ENCODE measurements around the gene EXT2.

Gene EXT2

GRCh38 chr11:44243086-44243485, 147.6 kb downstream of the EXT2 start:
- no peak for DNase-seq (ENCODE audit: low read depth in 3 of 3)

GRCh38 chr11:44243595-44244343, 148.3 kb downstream of the EXT2 start:
- DNase-seq (ENCODE audit: low read depth in 3 of 3): no peak

- DNase-seq (ENCODE audit: low read depth in 3 of 3): no peak
Measured at GRCh38 chr11:44244639-44245310, 149.3 kb downstream of the EXT2 start.

GRCh38 chr11:44246726-44247125, 151.2 kb downstream of the EXT2 start:
- no peak for DNase-seq (ENCODE audit: low read depth in 3 of 3)

GRCh38 chr11:44247508-44247907, 152.0 kb downstream of the EXT2 start:
- DNase-seq (ENCODE audit: low read depth in 3 of 3): no peak

GRCh38 chr11:44248109-44248508, 152.6 kb downstream of the EXT2 start:
- no peak for DNase-seq (ENCODE audit: low read depth in 3 of 3)

GRCh38 chr11:44250421-44250820, 154.9 kb downstream of the EXT2 start:
- DNase-seq (ENCODE audit: low read depth in 3 of 3): no peak

- DNase-seq (ENCODE audit: low read depth in 3 of 3): no peak
Measured at GRCh38 chr11:44252999-44253602, 157.6 kb downstream of the EXT2 start.

- DNase-seq (ENCODE audit: low read depth in 3 of 3): no peak
Measured at GRCh38 chr11:44255406-44256071, 160.1 kb downstream of the EXT2 start.

- DNase-seq (ENCODE audit: low read depth in 3 of 3): no peak
Measured at GRCh38 chr11:44256673-44257291, 161.3 kb downstream of the EXT2 start.

- no peak for DNase-seq (ENCODE audit: low read depth in 3 of 3)
Measured at GRCh38 chr11:44257338-44258189, 162.1 kb downstream of the EXT2 start.

GRCh38 chr11:44258190-44258489, 162.7 kb downstream of the EXT2 start:
- no peak for DNase-seq (ENCODE audit: low read depth in 3 of 3)

GRCh38 chr11:44258839-44259420, 163.5 kb downstream of the EXT2 start:
- no peak for DNase-seq (ENCODE audit: low read depth in 3 of 3)

- DNase-seq (ENCODE audit: low read depth in 3 of 3): no peak
Measured at GRCh38 chr11:44260081-44260480, 164.6 kb downstream of the EXT2 start.

- DNase-seq (ENCODE audit: low read depth in 3 of 3): no peak
Measured at GRCh38 chr11:44261800-44262591, 166.5 kb downstream of the EXT2 start.

GRCh38 chr11:44263738-44264437, 168.4 kb downstream of the EXT2 start:
- no peak for DNase-seq (ENCODE audit: low read depth in 3 of 3)

GRCh38 chr11:44264438-44264749, 168.9 kb downstream of the EXT2 start:
- DNase-seq (ENCODE audit: low read depth in 3 of 3): no peak

GRCh38 chr11:44264761-44265160, 169.3 kb downstream of the EXT2 start:
- no peak for DNase-seq (ENCODE audit: low read depth in 3 of 3)

GRCh38 chr11:44266056-44266780, 170.7 kb downstream of the EXT2 start:
- no peak for DNase-seq (ENCODE audit: low read depth in 3 of 3)
